Measurements from ENCODE around the gene MYT1.

DNA sequence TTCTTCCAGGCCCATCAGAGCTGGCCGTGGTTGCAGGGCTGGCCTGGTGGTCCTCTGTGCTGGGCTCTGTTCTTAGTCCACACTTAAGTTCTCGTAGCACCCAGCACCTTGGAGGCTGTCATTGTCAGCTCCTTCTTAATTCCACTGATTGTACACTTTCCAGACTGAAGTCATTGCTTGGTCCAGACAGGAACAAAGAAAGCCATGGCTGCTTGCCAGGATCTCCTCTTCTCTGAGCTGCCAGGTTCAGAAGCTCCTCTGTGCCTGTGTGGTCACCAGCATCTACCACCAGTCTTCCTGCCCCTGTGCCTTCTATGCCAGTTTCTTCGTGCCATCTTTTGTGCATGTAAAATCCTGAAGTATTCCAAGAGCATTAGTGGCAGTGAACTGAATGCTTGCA, 51.8 kb downstream of the MYT1 start:
- TF ChIP-seq EP300 (IDR thresholded peaks at IDR 0.05; ENCODE audit: borderline replicate concordance in 1 of 2, low read depth in 1 of 2, low read length in 1 of 2) (no peak), NRF1 (IDR thresholded peaks at IDR 0.05; ENCODE audit: low read depth, low read length) (no peak)
